ENCODE measurements around the gene FHOD3. TPM values are rescaled to one million over a fixed set of nuclear protein-coding genes. Genes with fewer than 3 reads are reported as not detected.

Gene FHOD3
- total RNA-seq, 1 experiment from 2014 or later, result 5.0 TPM

- CTCF ChIA-PET, result interaction anchor here (0.6 to 3.5 kb wide), 18 partner anchors 9 to 935 kb away, joined by 3 to 26 read pairs (median 4); no protein-coding TSS in a partner anchor
- no peak for DNase-seq (ENCODE audit: unreplicated experiment)
These were observed 14.1 kb upstream of the FHOD3 start for GRCh38 chr18:36283448-36283847.

GRCh38 chr18:36284268-36284667 lies 13.2 kb upstream of the FHOD3 start:
- Mint-ChIP-seq H3K9me3 (ENCODE audit: unreplicated experiment) (no peaks in the 10 kb centered on the region), H3K4me1 (ENCODE audit: insufficient read depth, unreplicated experiment) (no peaks in the 10 kb centered on the region), H3K27ac (ENCODE audit: low read depth, unreplicated experiment) (no peak overlapping the region), H3K36me3 (ENCODE audit: insufficient read depth, unreplicated experiment) (no peaks in the 10 kb centered on the region), H3K27me3 (ENCODE audit: insufficient read depth, unreplicated experiment) (no peaks in the 10 kb centered on the region), H3K4me3 (ENCODE audit: unreplicated experiment) (no peak overlapping the region)
- BruUV-seq (replicated peaks), result no TSS peak
- POLR2A ChIA-PET, result interaction anchor here (0.7 to 1.2 kb wide), 3 partner anchors 39 to 188 kb away, joined by 3 to 5 read pairs (median 4); no protein-coding TSS in a partner anchor
- no peak for TF ChIP-seq CTCF (IDR thresholded peaks at IDR 0.05; ENCODE audit: unreplicated experiment)
- intact Hi-C loops (cut with micrococcal nuclease), result loop anchor here (1.0 to 5.0 kb wide), 5 partner anchors 155 to 473 kb away; partner anchors contain the start of genes ELP2 and SLC39A6
- CTCF ChIA-PET, result interaction anchor here (0.6 to 3.5 kb wide), 24 partner anchors 9 to 903 kb away, joined by 3 to 26 read pairs (median 4); no protein-coding TSS in a partner anchor
- no peak for DNase-seq (ENCODE audit: unreplicated experiment)

More at GRCh38 chr18:36283448-36283847, 14.1 kb upstream of the FHOD3 start:
- Mint-ChIP-seq H3K36me3 (ENCODE audit: insufficient read depth, unreplicated experiment) (no peaks in the 10 kb centered on the region), H3K4me1 (ENCODE audit: insufficient read depth, unreplicated experiment) (no peaks in the 10 kb centered on the region), H3K4me3 (ENCODE audit: unreplicated experiment) (no peak overlapping the region), H3K27me3 (ENCODE audit: insufficient read depth, unreplicated experiment) (no peaks in the 10 kb centered on the region), H3K27ac (ENCODE audit: low read depth, unreplicated experiment) (no peak overlapping the region), H3K9me3 (ENCODE audit: unreplicated experiment) (no peaks in the 10 kb centered on the region)
- intact Hi-C loops (cut with micrococcal nuclease), result loop anchor here (5.0 kb wide), 2 partner anchors 289 to 474 kb away; no protein-coding TSS in a partner anchor
- TF ChIP-seq CTCF (IDR thresholded peaks at IDR 0.05; ENCODE audit: unreplicated experiment), result no peak
- BruUV-seq (replicated peaks), result no TSS peak
- POLR2A ChIA-PET, result interaction anchor here (0.7 to 0.8 kb wide), 3 partner anchors 9 to 187 kb away, joined by 3 read pairs; no protein-coding TSS in a partner anchor

GRCh38 chr18:36284671-36285295 lies 12.7 kb upstream of the FHOD3 start:
- intact Hi-C loops (cut with micrococcal nuclease), result loop anchor here (1.0 to 5.0 kb wide), 5 partner anchors 155 to 473 kb away; partner anchors contain the start of genes ELP2 and SLC39A6
- no peaks in the 10 kb centered on the region for H3K9me3 Mint-ChIP-seq (ENCODE audit: unreplicated experiment)
- H3K27me3 Mint-ChIP-seq (ENCODE audit: insufficient read depth, unreplicated experiment), result no peaks in the 10 kb centered on the region
- no peak overlapping the region for H3K27ac Mint-ChIP-seq (ENCODE audit: low read depth, unreplicated experiment)
- peak; percentile 75 for DNase-seq (ENCODE audit: unreplicated experiment)
- no peak overlapping the region for H3K4me3 Mint-ChIP-seq (ENCODE audit: unreplicated experiment)
- H3K4me1 Mint-ChIP-seq (ENCODE audit: insufficient read depth, unreplicated experiment), result no peaks in the 10 kb centered on the region
- TF ChIP-seq CTCF (IDR thresholded peaks at IDR 0.05; ENCODE audit: unreplicated experiment), result peak; percentile 67
- ChIA-PET CTCF (interaction anchor here (0.6 to 3.5 kb wide), 23 partner anchors 8 to 903 kb away, joined by 3 to 26 read pairs (median 3); no protein-coding TSS in a partner anchor), POLR2A (interaction anchor here (0.6 to 1.2 kb wide), 3 partner anchors 39 to 305 kb away, joined by 3 to 5 read pairs (median 4); no protein-coding TSS in a partner anchor)
- no TSS peak for BruUV-seq (replicated peaks)
- peaks cover 2% of the 10 kb centered on the region for H3K36me3 Mint-ChIP-seq (ENCODE audit: insufficient read depth, unreplicated experiment)

- H3K27ac Mint-ChIP-seq (ENCODE audit: low read depth, unreplicated experiment), result no peak overlapping the region
- ChIA-PET POLR2A (no interaction called here), CTCF (interaction anchor here (0.7 to 2.2 kb wide), 6 partner anchors 144 to 484 kb away, joined by 3 to 10 read pairs (median 4); no protein-coding TSS in a partner anchor)
- BruUV-seq (replicated peaks), result no TSS peak
- intact Hi-C loops (cut with micrococcal nuclease), result no loop called here
- H3K4me1 Mint-ChIP-seq (ENCODE audit: insufficient read depth, unreplicated experiment), result no peaks in the 10 kb centered on the region
- H3K4me3 Mint-ChIP-seq (ENCODE audit: unreplicated experiment), result no peak overlapping the region
- TF ChIP-seq CTCF (IDR thresholded peaks at IDR 0.05; ENCODE audit: unreplicated experiment), result no peak
- H3K36me3 Mint-ChIP-seq (ENCODE audit: insufficient read depth, unreplicated experiment), result peaks cover 7% of the 10 kb centered on the region
- H3K27me3 Mint-ChIP-seq (ENCODE audit: insufficient read depth, unreplicated experiment), result no peaks in the 10 kb centered on the region
- no peaks in the 10 kb centered on the region for H3K9me3 Mint-ChIP-seq (ENCODE audit: unreplicated experiment)
- no peak for DNase-seq (ENCODE audit: unreplicated experiment)
These were observed 9.9 kb upstream of the FHOD3 start for GRCh38 chr18:36287653-36288052.
